D341Med (cell line): ENCODE data around the gene NDUFS2.

Source experiments
- DNase-seq: peaks from one replicate; pipeline ENCODE4 v3.0.0; 2012; ENCODE audit warnings: low spot score

NDUFS2 gene

GRCh38 chr1:161196111-161196510, 6.1 kb upstream of the NDUFS2 start:
- DNase-seq: no peak

DNA sequence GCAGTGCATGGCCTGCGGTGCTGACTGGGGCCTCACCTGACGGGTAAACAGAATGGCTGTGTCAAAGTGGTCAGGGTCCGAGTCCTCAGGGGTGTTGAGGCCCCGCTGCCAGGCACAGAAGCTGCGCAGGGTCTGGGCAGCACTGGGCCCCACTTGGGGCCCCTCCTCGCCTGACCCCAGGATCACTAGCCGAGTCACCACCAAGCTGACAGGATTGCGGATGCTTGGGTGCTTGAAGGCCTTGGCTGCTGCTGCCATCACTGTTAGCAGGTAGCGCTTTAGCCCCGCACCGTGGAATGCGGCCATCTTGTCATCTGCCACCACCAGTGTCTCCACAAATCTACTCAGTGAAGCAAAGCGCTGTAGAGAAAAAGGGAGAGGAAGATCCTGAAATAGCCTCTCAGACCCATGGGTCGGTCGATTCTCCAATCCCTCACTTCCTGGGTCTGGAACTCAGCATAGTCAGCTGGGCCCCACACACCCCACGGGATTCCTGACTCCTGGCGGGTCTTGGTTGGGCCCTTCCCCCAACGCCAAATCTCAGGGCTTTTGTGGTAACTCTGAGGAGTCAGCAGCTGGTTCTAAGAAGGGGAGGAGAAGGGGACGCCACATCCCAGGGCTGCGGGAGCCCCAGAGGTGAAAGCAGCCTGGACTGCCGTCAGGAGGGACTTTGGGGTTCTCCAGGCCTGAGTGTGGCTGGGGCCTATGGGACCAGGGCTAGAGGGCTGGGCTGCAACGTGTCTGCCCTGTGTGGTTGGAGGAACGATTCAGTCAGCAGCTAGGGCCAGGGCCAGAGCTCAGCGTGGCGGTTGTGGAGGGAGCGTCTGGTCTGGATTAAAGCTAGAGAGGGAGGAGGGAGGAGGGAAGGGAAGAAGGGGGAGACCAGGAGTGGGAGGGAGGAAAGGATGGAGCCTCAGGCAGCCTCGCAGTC, 5.4 kb upstream of the NDUFS2 start:
- DNase-seq: peak; percentile 80

- no peak for DNase-seq
Measured at GRCh38 chr1:161197560-161198193, 4.5 kb upstream of the NDUFS2 start.

DNA sequence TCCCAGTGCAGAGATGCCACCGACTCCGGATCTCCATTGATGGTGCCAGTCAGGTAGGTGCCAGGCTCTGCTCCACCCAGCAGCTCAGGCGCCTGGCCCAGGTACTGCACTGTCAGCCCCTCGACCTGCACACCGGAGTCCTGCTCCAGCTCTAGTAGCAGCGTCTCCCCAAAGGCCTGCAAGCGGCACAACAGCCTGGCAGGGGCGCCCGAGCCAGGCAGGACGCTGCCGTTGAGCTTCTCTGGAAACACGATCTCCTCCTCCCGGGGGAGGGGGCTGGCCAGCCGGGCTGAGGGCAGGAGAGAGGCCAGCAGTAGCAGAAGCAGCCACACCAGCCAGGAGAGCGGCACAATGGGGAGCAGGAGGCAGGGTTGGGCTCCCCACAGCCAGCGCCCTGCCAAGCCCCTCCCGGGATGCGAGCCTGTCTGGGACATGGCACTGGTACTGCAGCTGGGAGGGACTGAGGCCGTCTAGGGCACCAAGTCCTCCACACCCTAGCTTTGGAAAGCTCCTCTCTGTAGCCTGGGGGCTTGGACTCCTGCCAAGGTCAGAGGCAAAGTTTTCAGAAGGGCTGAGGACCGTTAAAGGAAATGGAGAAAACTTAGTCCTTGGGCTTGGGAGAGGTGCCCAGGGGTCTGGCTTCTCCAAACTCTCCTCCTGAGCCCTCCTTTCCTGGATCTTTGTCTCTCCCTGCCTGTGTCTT, 3.8 kb upstream of the NDUFS2 start:
- no peak for DNase-seq

- DNase-seq: peak; percentile 68
Measured at GRCh38 chr1:161198897-161199431, 3.2 kb upstream of the NDUFS2 start, which contains the start of gene ADAMTS4. Gene ADAMTS4 (minus strand): TSS chr1:161199054. CDS start chr1:161198627, 427 bp downstream.

- DNase-seq: no peak
Measured at GRCh38 chr1:161199506-161200139, 2.5 kb upstream of the NDUFS2 start.

DNA sequence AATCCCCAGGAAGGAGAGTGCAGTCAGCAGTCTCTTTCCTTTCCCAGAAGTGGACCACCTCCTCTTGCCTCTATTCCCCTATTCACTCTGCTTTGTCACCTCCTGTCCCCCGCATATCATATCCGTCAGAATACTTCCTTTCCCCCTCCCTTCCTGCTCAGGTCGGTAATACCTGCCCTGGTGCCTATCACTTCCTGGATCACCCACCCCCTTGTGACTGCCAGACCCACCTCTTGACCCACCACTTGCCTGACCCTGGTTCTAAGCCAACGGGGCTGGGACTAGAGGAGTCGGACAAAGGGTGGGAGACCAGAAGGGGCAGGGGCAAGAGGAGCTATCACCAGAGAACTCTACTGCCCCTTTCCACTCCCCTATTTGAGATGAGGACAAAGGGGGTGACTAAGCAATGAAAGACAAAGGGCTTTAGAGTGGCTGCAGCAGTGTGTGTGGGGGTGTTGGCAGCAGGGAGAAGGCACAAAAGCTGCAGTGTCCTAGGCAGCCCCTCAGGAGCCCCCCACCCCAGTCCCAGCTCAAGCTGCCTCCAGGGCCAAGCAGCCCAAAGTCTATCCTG, 1.7 kb upstream of the NDUFS2 start:
- no peak for DNase-seq

DNA sequence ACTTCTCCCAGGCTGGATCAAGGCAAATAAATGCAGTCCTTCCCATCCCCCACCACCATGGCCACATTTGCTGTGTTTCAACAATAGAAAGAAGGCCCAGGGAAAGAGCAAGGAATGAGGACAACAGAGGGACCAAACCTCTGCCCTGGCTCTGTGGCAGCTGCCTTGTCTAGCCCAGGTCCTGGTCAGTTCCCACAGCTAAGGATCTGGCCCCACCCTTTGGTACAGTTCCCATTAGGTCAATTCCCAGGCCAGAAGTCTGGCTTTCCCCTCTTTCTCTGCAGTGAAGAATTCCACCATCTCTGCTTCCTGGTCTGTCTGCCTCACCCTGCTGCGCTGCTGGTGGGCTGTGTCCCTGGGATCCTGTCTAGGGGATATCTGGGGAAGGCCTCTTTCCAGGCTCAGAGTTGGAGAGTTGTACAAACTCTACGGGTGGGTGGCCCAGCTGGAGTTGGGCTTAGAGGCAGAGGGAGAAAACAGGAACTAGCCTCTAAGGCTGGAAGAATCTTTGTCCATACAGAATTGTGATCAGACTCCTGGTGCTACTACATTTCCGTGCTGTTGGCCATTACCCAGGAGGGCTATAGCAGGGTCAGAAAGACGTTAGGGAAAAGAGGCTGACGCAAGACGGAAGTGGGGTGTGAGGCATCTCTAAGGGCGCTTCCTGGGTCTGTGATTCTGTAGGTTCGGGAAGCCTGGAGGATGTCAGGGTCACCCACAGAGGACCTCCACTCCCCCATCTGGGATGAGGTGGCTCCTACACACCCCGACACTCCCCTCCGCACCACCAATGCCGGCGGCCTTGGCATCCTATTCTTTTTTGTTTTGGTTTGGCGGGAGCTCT, 953 bp upstream of the NDUFS2 start:
- DNase-seq: no peak

DNA sequence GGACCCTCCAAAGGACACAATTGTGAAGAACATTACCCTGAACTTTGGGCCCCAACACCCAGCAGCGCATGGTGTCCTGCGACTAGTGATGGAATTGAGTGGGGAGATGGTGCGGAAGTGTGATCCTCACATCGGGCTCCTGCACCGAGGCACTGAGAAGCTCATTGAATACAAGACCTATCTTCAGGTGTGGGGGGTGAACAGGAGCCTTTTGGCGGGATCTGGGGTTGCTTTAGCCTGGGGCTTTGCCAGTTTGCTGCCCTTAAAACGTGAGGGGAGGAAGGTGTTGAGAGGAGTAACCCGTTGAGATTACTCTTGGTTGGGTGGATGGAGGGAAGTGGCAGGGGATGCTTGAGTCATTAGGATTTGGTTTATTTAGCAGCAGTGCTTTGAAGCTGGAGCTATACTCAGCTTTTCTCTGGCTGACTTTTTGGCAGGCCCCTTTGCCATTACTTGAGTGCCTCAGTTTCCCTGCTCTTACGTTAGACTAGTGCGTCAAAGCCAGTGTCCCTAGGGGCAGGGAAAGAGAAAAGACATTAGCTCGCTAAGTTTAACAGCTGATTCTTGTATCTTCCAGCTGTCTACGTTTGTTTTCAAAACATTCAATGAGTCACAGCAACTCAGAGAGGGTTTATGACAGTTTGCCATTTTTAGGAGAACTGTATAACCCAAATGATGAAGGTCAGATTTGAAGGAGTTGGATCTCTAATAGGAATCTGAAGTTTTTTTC, 4.4 kb downstream of the NDUFS2 start:
- no peak for DNase-seq

DNA sequence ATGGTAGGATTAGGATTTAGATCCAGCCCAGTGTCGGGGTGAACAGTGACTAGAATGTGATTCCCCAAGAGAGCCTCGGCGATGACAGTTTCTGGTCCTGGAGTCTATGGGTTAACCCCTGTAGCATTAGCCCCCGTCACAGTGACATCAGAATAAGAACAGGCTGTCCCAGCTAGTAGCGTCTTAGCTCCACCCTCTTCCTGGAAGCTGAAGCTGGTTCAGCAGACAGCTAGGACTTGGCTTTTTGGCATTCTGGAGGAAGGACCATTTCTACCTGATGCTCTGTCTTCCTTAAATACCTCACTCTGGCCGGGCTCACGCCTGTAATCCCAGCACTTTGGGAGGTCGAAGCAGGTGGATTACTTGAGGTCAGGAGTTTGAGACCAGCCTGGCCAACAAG, 5.0 kb downstream of the NDUFS2 start:
- DNase-seq: no peak

DNA sequence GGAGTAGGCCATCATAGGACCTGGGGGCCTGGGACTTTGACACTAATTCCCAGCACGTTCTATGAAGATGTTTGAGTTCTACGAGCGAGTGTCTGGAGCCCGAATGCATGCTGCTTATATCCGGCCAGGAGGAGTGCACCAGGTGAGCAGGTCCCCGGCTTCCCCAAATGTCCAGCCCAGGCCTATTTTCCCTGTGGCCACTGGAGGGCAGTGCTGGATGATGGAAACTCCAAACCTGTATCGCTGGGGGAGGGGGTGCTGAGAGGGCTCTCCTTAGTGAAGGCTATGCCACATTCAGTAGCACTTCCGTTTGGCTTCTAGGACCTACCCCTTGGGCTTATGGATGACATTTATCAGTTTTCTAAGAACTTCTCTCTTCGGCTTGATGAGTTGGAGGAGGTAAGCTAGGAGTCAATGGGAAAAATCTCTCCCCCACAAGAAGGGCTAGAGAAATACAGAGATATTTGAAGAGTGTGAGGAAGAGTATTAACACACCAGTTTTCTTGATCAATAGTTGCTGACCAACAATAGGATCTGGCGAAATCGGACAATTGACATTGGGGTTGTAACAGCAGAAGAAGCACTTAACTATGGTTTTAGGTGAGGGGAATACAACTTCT, 7.7 kb downstream of the NDUFS2 start:
- peak; percentile 90 for DNase-seq

DNA sequence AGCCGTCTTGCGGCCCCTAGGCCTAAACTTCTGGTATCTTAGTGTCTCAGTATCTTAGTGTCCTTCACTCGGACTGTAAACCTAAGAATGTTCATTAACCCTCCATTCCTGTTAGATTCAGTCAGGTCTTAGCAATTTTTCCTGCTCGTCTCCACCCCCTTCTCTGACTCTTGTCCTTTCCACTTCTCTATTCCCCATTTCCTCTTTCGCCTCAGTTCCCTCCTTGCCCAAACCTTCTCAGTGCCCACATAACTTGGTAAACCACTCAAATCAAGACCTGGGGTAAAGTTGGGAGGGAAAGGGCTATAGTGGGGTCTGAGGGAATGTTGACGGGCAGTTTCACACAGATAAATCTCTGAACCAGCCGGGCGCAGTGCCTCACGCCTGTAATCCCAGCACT, 12.2 kb downstream of the NDUFS2 start:
- no peak for DNase-seq

GRCh38 chr1:161215076-161215475, 12.9 kb downstream of the NDUFS2 start, which contains the start of gene FCER1G:
Gene FCER1G (plus strand): TSS chr1:161215295. CDS start chr1:161215322, 27 bp downstream.
- DNase-seq: no peak

DNA sequence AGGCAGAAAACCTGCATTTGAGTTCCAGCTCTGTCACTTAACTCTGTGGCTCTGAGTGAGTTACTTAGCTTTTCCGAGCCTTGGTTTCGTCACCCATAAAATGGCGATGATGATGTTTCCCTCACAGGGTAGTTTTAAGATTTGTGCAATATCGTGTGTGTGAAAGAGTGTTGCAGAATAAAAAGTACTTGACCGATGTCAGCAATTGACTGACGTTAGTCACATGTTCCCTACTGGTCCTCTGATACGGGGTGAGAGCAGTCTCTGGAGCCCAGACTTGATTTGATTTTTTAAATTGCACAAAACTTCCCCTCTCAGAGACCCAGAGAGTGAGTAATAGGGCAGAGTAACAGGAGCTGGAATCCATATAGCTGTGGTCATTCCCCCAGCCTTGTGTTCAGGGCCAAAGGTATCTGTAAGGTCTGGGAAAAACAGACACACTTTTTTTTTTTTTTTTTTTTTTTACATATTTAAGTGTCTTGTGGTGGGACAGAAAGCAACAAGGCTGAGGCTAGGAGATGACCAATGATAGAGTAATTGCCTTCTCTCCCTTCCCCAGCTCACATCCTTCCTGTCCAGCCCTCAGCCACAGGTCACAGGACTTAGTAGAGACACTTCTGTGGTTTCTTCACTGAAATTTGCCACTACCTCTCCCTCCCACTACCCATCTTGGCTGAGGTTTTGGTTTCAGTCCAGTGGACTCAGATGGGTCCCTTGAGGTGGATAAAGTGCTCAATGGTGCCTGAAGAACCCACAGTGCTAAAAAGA, 15.0 kb downstream of the NDUFS2 start:
- no peak for DNase-seq

GRCh38 chr1:161217831-161218230, 15.7 kb downstream of the NDUFS2 start:
- DNase-seq: no peak

DNA sequence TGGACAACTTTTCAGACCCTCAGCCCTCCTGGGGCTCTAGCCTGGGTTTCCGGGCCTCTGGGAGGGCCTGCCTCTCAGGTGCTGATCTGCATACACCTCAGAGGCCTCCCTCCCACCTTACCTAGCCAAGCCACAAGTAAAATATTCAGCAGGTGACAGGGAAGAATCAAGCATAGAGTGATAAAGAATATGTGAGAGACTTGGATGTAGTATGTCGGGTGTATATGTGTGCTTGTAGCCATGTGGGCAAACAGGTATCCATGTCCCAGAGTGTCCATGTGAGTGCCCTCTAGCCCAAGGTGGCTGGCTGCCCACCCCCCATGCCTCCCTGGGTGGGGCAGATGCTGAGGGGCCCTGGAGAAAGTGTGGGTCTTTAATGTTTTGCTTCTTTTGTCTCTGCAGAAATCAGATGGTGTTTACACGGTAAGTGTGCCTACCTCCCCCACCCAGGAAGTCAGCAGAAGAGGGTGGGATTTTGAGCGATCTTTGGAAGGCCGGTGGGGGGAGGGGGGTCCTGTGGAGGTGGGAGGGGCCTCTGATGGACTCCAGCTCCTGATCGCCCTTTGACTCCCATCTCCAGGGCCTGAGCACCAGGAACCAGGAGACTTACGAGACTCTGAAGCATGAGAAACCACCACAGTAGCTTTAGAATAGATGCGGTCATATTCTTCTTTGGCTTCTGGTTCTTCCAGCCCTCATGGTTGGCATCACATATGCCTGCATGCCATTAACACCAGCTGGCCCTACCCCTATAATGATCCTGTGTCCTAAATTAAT, 16.3 kb downstream of the NDUFS2 start:
- no peak for DNase-seq

DNA sequence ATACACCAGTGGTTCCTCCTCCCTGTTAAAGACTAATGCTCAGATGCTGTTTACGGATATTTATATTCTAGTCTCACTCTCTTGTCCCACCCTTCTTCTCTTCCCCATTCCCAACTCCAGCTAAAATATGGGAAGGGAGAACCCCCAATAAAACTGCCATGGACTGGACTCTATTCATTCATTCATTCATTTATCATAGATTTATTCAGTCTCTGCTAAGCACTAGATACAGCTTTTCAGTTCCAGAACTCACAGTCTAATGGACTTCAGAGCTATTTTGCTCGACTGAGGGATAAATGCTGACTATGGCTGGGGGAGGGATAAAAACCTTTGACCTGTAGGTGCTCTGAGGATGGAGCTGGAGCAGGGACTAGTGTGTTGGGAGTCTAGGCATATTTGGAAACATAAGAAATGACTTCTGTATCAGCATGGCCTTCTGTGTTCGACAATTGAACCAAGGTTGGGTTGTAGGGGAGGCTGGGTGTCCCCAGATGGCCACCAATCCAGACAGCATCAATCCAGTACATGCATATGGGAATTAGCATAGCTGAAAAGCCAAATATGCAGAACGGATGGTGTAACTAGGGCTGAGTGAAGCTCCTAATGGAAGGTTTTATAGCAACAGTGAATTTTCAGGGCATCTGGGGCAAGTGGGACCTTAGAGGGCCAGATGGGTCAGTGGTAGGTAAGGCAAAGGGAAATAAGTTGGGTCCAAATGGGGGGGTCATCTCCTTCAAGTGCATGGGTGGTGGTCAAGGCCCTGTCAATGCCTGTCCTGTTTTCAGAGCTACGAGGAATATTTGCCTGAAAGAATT, 17.1 kb downstream of the NDUFS2 start:
- no peak for DNase-seq
